ENCODE measurements around the gene ITGB8. TPM values are rescaled to one million over a fixed set of nuclear protein-coding genes. Genes with fewer than 3 reads are reported as not detected.
"Not testable (repeated sequence)": the region's sequence is repeated elsewhere in the genome, so short reads cannot be mapped to it uniquely, and the experiment has no call there.

The ITGB8 gene
- total RNA-seq, 6 donors from 2014 or later = 5.2 to 30.5 (median 9.8) TPM

DNA sequence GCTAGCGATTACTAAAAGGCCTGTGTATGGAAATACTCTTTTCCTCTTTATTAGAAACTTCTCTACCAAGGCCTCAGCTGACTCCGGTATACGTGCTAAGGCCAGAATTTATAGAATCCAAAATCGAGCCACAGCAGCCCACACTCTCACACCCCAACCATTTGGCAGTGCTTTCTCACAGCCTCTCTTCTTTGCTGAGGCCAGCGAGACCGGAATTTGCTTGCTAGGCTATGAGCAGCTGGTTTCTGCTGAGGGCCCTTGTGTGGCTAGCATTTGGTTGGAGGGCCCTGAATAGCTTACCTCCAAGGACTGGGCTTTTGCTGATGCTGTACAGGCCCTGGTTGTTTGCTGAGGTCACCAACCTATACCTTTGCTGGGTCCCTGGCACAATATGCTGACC, 46.1 kb downstream of the ITGB8 start:
- 86 to 88% methylated on average over 6 of the region's 6 CpGs for WGBS, 2 donors
- TF ChIP-seq, protein P1, sequence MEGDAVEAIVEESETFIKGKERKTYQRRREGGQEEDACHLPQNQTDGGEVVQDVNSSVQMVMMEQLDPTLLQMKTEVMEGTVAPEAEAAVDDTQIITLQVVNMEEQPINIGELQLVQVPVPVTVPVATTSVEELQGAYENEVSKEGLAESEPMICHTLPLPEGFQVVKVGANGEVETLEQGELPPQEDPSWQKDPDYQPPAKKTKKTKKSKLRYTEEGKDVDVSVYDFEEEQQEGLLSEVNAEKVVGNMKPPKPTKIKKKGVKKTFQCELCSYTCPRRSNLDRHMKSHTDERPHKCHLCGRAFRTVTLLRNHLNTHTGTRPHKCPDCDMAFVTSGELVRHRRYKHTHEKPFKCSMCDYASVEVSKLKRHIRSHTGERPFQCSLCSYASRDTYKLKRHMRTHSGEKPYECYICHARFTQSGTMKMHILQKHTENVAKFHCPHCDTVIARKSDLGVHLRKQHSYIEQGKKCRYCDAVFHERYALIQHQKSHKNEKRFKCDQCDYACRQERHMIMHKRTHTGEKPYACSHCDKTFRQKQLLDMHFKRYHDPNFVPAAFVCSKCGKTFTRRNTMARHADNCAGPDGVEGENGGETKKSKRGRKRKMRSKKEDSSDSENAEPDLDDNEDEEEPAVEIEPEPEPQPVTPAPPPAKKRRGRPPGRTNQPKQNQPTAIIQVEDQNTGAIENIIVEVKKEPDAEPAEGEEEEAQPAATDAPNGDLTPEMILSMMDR (IDR thresholded peaks at IDR 0.05) = no peak
- TF ChIP-seq POLR2AphosphoS5 (IDR thresholded peaks at IDR 0.05) (no peak), EP300 (IDR thresholded peaks at IDR 0.05) (no peak), POLR2A (IDR thresholded peaks at IDR 0.05) (no peak)
- no peaks in the 10 kb centered on the region for H3K36me3 ChIP-seq
- no peak overlapping the region for H3K4me3 ChIP-seq
- ATAC-seq (ENCODE audit: low FRiP score in 2 of 2) (no peak), DNase-seq (no peak)
- no peaks in the 10 kb centered on the region for H3K27me3 ChIP-seq
- H3K9me3 ChIP-seq = no peaks in the 10 kb centered on the region
- no peaks in the 10 kb centered on the region for H3K4me1 ChIP-seq
- H3K27ac ChIP-seq = no peak overlapping the region

DNA sequence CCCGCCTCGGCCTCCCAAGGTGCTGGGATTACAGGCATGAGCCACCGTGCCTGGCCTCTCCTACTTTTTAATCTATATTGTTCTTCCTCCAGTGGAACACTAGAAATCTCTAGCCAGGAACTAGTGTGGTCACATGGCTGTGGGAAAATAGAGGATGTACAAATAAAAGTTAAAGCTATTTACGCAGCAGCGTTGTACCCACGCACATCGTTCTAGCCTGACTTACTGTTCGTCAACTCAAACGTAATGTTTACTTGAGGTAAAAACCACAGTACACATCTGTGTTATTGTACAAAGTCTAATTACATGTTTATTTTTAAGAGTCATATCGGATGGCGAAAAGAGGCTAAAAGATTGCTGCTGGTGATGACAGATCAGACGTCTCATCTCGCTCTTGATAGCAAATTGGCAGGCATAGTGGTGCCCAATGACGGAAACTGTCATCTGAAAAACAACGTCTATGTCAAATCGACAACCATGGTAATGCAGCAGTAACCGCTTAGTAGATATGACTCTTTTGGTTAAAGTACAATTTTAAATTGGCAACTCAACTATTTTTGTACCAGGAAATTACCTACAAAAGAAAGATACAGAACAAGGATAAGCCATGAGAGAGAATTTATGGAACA, 50.8 kb downstream of the ITGB8 start:
- Histone ChIP-seq H3K4me3 (no peak overlapping the region), H3K9me3 (no peaks in the 10 kb centered on the region), H3K36me3 (no peaks in the 10 kb centered on the region), H3K27me3 (no peaks in the 10 kb centered on the region), H3K4me1 (no peaks in the 10 kb centered on the region), H3K27ac (no peak overlapping the region)
- ATAC-seq (ENCODE audit: low FRiP score in 2 of 2) = no peak
- WGBS, 2 donors = 88 to 95% methylated on average over 17 of the region's 17 CpGs
- TF ChIP-seq EP300 (IDR thresholded peaks at IDR 0.05) = no peak
- TF ChIP-seq POLR2AphosphoS5 (IDR thresholded peaks at IDR 0.05) = no peak
- no peak for TF ChIP-seq POLR2A (IDR thresholded peaks at IDR 0.05)
- TF ChIP-seq, protein P1 (IDR thresholded peaks at IDR 0.05) = no peak
- no peak for DNase-seq

GRCh38 chr7:20383351-20383750, 52.7 kb downstream of the ITGB8 start:
- no peak for DNase-seq
- Histone ChIP-seq H3K9me3 (no peaks in the 10 kb centered on the region), H3K36me3 (no peaks in the 10 kb centered on the region), H3K4me3 (no peak overlapping the region), H3K4me1 (no peaks in the 10 kb centered on the region), H3K27me3 (no peaks in the 10 kb centered on the region), H3K27ac (no peak overlapping the region)
- TF ChIP-seq EP300 (IDR thresholded peaks at IDR 0.05) (no peak), POLR2AphosphoS5 (IDR thresholded peaks at IDR 0.05) (no peak), POLR2A (IDR thresholded peaks at IDR 0.05) (no peak)
- TF ChIP-seq, protein P1 (IDR thresholded peaks at IDR 0.05) = no peak
- no peak for ATAC-seq (ENCODE audit: low FRiP score in 2 of 2)

DNA sequence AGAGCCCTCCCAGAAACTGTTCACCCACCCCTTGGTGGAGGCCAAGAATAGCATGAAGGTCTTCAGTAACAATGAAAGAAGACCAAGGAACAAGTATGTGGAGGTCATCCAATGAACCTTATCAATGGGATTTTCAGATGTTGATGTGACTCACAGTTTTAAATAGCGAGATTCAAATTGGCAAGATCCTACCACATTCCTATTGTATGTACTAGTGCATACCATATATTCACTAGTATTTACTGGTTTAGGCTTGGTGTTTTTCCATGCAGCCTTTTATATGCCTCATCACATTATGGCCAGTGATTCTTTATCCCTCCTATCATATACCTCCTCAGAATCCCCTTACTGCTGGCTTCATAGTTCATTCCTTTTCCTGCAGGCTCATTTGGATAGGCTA, 54.4 kb downstream of the ITGB8 start:
- 67 to 83% methylated on average over 1 of the region's 1 CpG for WGBS, 2 donors
- H3K36me3 ChIP-seq = no peaks in the 10 kb centered on the region
- TF ChIP-seq POLR2AphosphoS5 (IDR thresholded peaks at IDR 0.05) = no peak
- no peak for TF ChIP-seq EP300 (IDR thresholded peaks at IDR 0.05)
- TF ChIP-seq, protein P1 (IDR thresholded peaks at IDR 0.05) = no peak
- TF ChIP-seq POLR2A (IDR thresholded peaks at IDR 0.05) = no peak
- ATAC-seq (ENCODE audit: low FRiP score in 2 of 2) = no peak
- H3K9me3 ChIP-seq = no peaks in the 10 kb centered on the region
- no peaks in the 10 kb centered on the region for H3K4me1 ChIP-seq
- no peak overlapping the region for H3K4me3 ChIP-seq
- no peak for DNase-seq
- no peak overlapping the region for H3K27ac ChIP-seq
- no peaks in the 10 kb centered on the region for H3K27me3 ChIP-seq

GRCh38 chr7:20388084-20388483, 57.4 kb downstream of the ITGB8 start:
- no peaks in the 10 kb centered on the region for H3K27me3 ChIP-seq
- H3K36me3 ChIP-seq = no peaks in the 10 kb centered on the region
- H3K4me3 ChIP-seq = no peak overlapping the region
- 71 to 80% methylated on average over 1 of the region's 1 CpG for WGBS, 2 donors
- no peaks in the 10 kb centered on the region for H3K4me1 ChIP-seq
- H3K9me3 ChIP-seq = no peaks in the 10 kb centered on the region
- TF ChIP-seq POLR2AphosphoS5 (IDR thresholded peaks at IDR 0.05) = no peak
- no peak for TF ChIP-seq EP300 (IDR thresholded peaks at IDR 0.05)
- TF ChIP-seq POLR2A (IDR thresholded peaks at IDR 0.05) = no peak
- TF ChIP-seq, protein P1 (IDR thresholded peaks at IDR 0.05) = no peak
- DNase-seq (no peak), ATAC-seq (ENCODE audit: low FRiP score in 2 of 2) (no peak)
- no peak overlapping the region for H3K27ac ChIP-seq

GRCh38 chr7:20389192-20389591, 58.5 kb downstream of the ITGB8 start:
- not testable (repeated sequence) for H3K27me3 ChIP-seq; H3K9me3 ChIP-seq; H3K36me3 ChIP-seq; H3K4me1 ChIP-seq; H3K27ac ChIP-seq; H3K4me3 ChIP-seq; DNase-seq; ATAC-seq (ENCODE audit: low FRiP score in 2 of 2)
- WGBS, 2 donors = 55 to 69% methylated on average over 2 of the region's 2 CpGs

Measured in upper lobe of left lung (tissue), 6 donors.